Ascending aorta (tissue), 1 donor: Measurements from ENCODE around the gene KRTAP3-1. TPM values are rescaled to one million over a fixed set of nuclear protein-coding genes. Genes with fewer than 3 reads are reported as not detected.

Experiments used
- total RNA-seq: library from RNA; depleted of rRNA; stranded (reverse); fragments of >200 nt; gene quantifications from one replicate; pipeline ENCODE4 v1.1.0, GENCODE V29; 2016

KRTAP3-1 gene
- total RNA-seq, 1 donor from 2014 or later: not detected

Other genes starting within 250 kb of the KRTAP3-1 start
- not detected for gene KRT26, start 236.9 kb downstream of the KRTAP3-1 start, total RNA-seq
- gene KRT27, start 226.6 kb downstream of the KRTAP3-1 start, total RNA-seq: not detected
- not detected for gene KRT28, start 209.2 kb downstream of the KRTAP3-1 start, total RNA-seq
- gene KRT10, start 186.5 kb downstream of the KRTAP3-1 start, total RNA-seq: 0.85 TPM
- not detected for gene KRT12, start 141.9 kb downstream of the KRTAP3-1 start, total RNA-seq
- not detected for gene KRT20, start 123.9 kb downstream of the KRTAP3-1 start, total RNA-seq
- gene KRT23, start 71.5 kb downstream of the KRTAP3-1 start, total RNA-seq: not detected
- not detected for gene KRT39, start 42.2 kb downstream of the KRTAP3-1 start, total RNA-seq
- gene KRT40, start 24.8 kb downstream of the KRTAP3-1 start, total RNA-seq: not detected
- gene KRTAP3-3, start 15.0 kb downstream of the KRTAP3-1 start, total RNA-seq: not detected
- not detected for gene KRTAP3-2, start 9.2 kb downstream of the KRTAP3-1 start, total RNA-seq
- gene KRTAP1-5, start 18.1 kb upstream of the KRTAP3-1 start, total RNA-seq: not detected
- not detected for gene KRTAP1-4, start 21.1 kb upstream of the KRTAP3-1 start, total RNA-seq
- gene KRTAP1-3, start 25.7 kb upstream of the KRTAP3-1 start, total RNA-seq: not detected
- gene KRTAP1-1, start 32.3 kb upstream of the KRTAP3-1 start, total RNA-seq: not detected
- gene KRTAP2-1, start 38.2 kb upstream of the KRTAP3-1 start, total RNA-seq: not detected
- not detected for gene KRTAP2-2, start 46.1 kb upstream of the KRTAP3-1 start, total RNA-seq
- gene KRTAP2-3, start 51.0 kb upstream of the KRTAP3-1 start, total RNA-seq: not detected
- gene KRTAP2-4, start 56.8 kb upstream of the KRTAP3-1 start, total RNA-seq: not detected
- not detected for gene KRTAP4-7, start 75.0 kb upstream of the KRTAP3-1 start, total RNA-seq
- gene KRTAP4-8, start 89.0 kb upstream of the KRTAP3-1 start, total RNA-seq: not detected
- not detected for gene KRTAP4-16, start 93.1 kb upstream of the KRTAP3-1 start, total RNA-seq
- gene KRTAP4-9, start 96.3 kb upstream of the KRTAP3-1 start, total RNA-seq: not detected
- not detected for gene KRTAP4-11, start 109.2 kb upstream of the KRTAP3-1 start, total RNA-seq
- not detected for gene KRTAP4-12, start 115.1 kb upstream of the KRTAP3-1 start, total RNA-seq
- gene KRTAP4-6, start 131.4 kb upstream of the KRTAP3-1 start, total RNA-seq: not detected
- not detected for gene KRTAP4-5, start 140.7 kb upstream of the KRTAP3-1 start, total RNA-seq
- gene KRTAP4-4, start 151.6 kb upstream of the KRTAP3-1 start, total RNA-seq: not detected
- gene KRTAP4-3, start 159.1 kb upstream of the KRTAP3-1 start, total RNA-seq: not detected
- gene KRTAP4-2, start 169.1 kb upstream of the KRTAP3-1 start, total RNA-seq: not detected
- gene KRTAP4-1, start 175.8 kb upstream of the KRTAP3-1 start, total RNA-seq: not detected
- gene KRTAP9-1, start 180.8 kb upstream of the KRTAP3-1 start, total RNA-seq: not detected
- not detected for gene KRTAP9-2, start 217.5 kb upstream of the KRTAP3-1 start, total RNA-seq
- not detected for gene KRTAP9-3, start 223.3 kb upstream of the KRTAP3-1 start, total RNA-seq
- gene KRTAP9-8, start 228.9 kb upstream of the KRTAP3-1 start, total RNA-seq: not detected
- gene KRTAP9-4, start 240.6 kb upstream of the KRTAP3-1 start, total RNA-seq: not detected
- not detected for gene KRTAP9-9, start 246.3 kb upstream of the KRTAP3-1 start, total RNA-seq